ENCODE measurements around the gene DNMT3L.
A peak's percentile ranks its signal among the peaks of the same experiment; 100 is the strongest.
"Not testable (repeated sequence)": the region's sequence is repeated elsewhere in the genome, so short reads cannot be mapped to it uniquely, and the experiment has no call there.

Gene DNMT3L

GRCh38 chr21:44275041-44275440 lies 13.3 kb upstream of the DNMT3L start:
- peak; percentile 28 for DNase-seq

GRCh38 chr21:44273046-44273445 lies 11.3 kb upstream of the DNMT3L start:
- no peak for DNase-seq

- no peak for DNase-seq
Measured at GRCh38 chr21:44272284-44272858, 10.7 kb upstream of the DNMT3L start.

- DNase-seq: no peak
Measured at GRCh38 chr21:44271558-44272283, 10.0 kb upstream of the DNMT3L start.

- no peak for DNase-seq
Measured at GRCh38 chr21:44269090-44269489, 7.4 kb upstream of the DNMT3L start.

GRCh38 chr21:44267655-44268142 lies 6.0 kb upstream of the DNMT3L start:
- no peak for DNase-seq

GRCh38 chr21:44265734-44266270 lies 4.1 kb upstream of the DNMT3L start:
- DNase-seq: no peak

GRCh38 chr21:44263768-44264167 lies 2.1 kb upstream of the DNMT3L start:
- DNase-seq: no peak

GRCh38 chr21:44263221-44263760 lies 1.6 kb upstream of the DNMT3L start:
- DNase-seq: no peak

- no peak for DNase-seq
Measured at GRCh38 chr21:44262338-44263056, 800 bp upstream of the DNMT3L start.

- no peak for DNase-seq
Measured at GRCh38 chr21:44260791-44261631, 686 bp downstream of the DNMT3L start.

GRCh38 chr21:44260066-44260465 lies 1.6 kb downstream of the DNMT3L start:
- DNase-seq: no peak

GRCh38 chr21:44259082-44259705 lies 2.5 kb downstream of the DNMT3L start:
- no peak for DNase-seq

GRCh38 chr21:44258056-44258725 lies 3.5 kb downstream of the DNMT3L start:
- DNase-seq: no peak

- DNase-seq: no peak
Measured at GRCh38 chr21:44255511-44255981, 6.2 kb downstream of the DNMT3L start.

GRCh38 chr21:44253832-44254710 lies 7.6 kb downstream of the DNMT3L start:
- no peak for DNase-seq

- not testable (repeated sequence) for DNase-seq
Measured at GRCh38 chr21:44249204-44250037, 12.3 kb downstream of the DNMT3L start.

GRCh38 chr21:44247904-44248303 lies 13.8 kb downstream of the DNMT3L start:
- not testable (repeated sequence) for DNase-seq

GRCh38 chr21:44243980-44244379 lies 17.7 kb downstream of the DNMT3L start:
- not testable (repeated sequence) for DNase-seq

Measured in NCI-H146 (cell line).